Muscle layer of duodenum (tissue), 2 donors: ENCODE measurements around the gene CYP2R1.

Source experiments
- H3K27ac ChIP-seq: one replicate; pipeline ENCODE4 v1.7.0; 2013; ENCODE audit warnings: mild to moderate bottlenecking, low read length
- H3K27me3 ChIP-seq: one replicate; pipeline ENCODE4 v1.7.0; 2013; ENCODE audit warnings: low read depth, mild to moderate bottlenecking, control low read depth, low read length
- H3K36me3 ChIP-seq, 2 donors: one replicate each; pipeline ENCODE4 v1.7.0; 2013; ENCODE audit warnings: low read length in 2 of 2, control low read depth in 1 of 2, mild to moderate bottlenecking in 1 of 2; ENCODE audit not compliant: insufficient read depth in 2 of 2, control insufficient read depth in 1 of 2
- H3K4me1 ChIP-seq, 2 donors: one replicate each; pipeline ENCODE4 v1.7.0; 2013; ENCODE audit warnings: low read length in 2 of 2, mild to moderate bottlenecking in 2 of 2, control low read depth in 1 of 2, moderate library complexity in 1 of 2; ENCODE audit not compliant: insufficient read depth in 2 of 2, control insufficient read depth in 1 of 2
- H3K4me3 ChIP-seq, 2 donors: one replicate each; pipeline ENCODE4 v1.7.0; 2013; ENCODE audit warnings: low read length in 2 of 2, low read depth in 1 of 2, mild to moderate bottlenecking in 1 of 2
- H3K9me3 ChIP-seq, 2 donors: one replicate each; pipeline ENCODE4 v1.7.0; 2013; ENCODE audit warnings: low read length in 2 of 2, control low read depth in 1 of 2, mild to moderate bottlenecking in 1 of 2; ENCODE audit not compliant: control insufficient read depth in 1 of 2
- donor health status: healthy.

The CYP2R1 gene, protein sequence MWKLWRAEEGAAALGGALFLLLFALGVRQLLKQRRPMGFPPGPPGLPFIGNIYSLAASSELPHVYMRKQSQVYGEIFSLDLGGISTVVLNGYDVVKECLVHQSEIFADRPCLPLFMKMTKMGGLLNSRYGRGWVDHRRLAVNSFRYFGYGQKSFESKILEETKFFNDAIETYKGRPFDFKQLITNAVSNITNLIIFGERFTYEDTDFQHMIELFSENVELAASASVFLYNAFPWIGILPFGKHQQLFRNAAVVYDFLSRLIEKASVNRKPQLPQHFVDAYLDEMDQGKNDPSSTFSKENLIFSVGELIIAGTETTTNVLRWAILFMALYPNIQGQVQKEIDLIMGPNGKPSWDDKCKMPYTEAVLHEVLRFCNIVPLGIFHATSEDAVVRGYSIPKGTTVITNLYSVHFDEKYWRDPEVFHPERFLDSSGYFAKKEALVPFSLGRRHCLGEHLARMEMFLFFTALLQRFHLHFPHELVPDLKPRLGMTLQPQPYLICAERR

DNA sequence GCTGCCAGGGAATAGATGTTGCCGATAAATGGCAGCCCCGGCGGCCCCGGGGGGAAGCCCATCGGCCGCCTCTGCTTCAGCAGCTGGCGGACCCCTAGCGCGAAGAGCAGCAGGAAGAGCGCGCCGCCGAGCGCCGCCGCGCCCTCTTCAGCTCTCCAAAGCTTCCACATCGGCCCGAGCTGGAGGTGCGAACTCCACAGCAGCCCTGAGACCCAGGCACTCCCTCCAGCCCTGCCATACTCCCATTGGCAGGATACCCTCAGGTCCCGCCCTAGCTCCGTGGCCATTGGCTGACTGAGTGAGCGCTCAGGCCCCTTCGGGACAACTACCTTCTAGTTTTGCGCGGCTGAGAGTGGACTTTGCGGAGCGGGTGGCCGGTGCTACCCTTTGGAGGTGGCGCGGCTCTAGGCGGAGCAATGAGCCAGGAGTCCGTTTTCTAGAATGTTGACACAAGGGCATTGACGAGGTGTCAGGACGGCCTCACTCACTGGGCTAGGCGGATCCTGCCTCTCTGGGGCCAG lies at the start of gene CYP2R1:
TSS of gene CYP2R1 (minus strand) at position 196 of the 521 bp plus-strand sequence. CDS start at position 170, 26 bp downstream.
- Histone ChIP-seq H3K27me3 (no peaks in the 10 kb centered on the region), H3K9me3 (no peaks in the 10 kb centered on the region), H3K4me1 (peaks cover 3 to 14% of the 10 kb centered on the region in 2 donors), H3K27ac (peak within 1 kb of the TSS; percentile 34), H3K4me3 (peak within 1 kb of the TSS; percentile 71 to 91), H3K36me3 (no peaks in the 10 kb centered on the region)

DNA sequence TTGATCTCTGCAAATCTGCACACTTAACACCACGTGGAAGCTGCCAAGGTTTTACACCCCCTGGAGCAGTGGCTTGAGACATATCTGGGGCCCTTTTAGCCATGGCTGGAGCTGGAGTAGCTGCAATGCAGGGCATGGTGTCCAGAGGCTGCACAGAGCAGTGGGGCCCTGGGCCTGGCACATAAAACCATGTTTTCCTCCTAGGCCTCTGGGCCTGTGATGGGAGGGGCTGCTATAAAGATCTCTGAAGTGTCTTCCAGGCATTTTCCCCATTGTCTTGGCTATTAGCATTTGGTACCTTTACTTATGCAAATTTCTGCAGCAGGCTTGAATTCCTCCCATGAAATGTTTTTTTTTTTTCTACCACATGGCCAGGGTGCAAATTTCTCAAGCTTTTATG lies 46.9 kb upstream of the CYP2R1 start:
- Histone ChIP-seq H3K27ac (no peak overlapping the region), H3K4me3 (no peak overlapping the region), H3K36me3 (no peaks in the 10 kb centered on the region), H3K4me1 (no peaks in the 10 kb centered on the region), H3K9me3 (no peaks in the 10 kb centered on the region), H3K27me3 (no peaks in the 10 kb centered on the region)

DNA sequence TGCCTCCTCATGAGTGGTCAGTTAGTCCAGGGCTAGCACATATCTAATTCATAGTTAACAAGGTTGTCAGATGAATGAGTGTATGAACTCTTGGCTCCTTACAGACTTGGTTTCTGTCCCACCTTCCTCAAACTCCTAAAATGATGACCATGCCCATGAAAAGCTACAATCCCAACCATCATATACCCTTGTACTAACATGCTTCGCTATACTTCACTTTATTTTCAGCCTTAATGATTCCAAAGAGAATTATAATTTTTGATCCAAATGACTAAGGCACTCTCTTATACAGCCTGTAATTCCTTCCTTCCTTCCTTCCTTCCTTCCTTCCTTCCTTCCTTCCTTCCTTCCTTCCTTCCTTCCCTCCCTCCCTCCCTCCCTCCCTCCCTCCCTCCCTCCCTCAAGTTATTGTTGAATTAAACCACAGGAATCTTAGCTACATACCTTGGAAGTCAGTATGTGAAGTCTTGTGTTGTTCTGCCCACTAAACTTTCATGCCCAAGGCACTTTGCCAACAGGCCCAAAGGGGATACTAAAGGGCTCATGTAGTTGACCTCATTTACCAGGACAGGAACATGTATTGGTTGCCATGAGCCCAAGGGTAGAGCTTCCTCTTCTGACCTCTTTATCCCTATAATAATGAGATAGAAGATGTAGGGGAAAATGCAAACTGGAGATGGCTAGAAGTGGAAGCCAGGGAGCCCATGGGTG lies 42.8 kb upstream of the CYP2R1 start:
- H3K9me3 ChIP-seq, result no peaks in the 10 kb centered on the region
- H3K27ac ChIP-seq, result no peak overlapping the region
- no peaks in the 10 kb centered on the region for H3K4me1 ChIP-seq
- H3K36me3 ChIP-seq, result no peaks in the 10 kb centered on the region
- no peaks in the 10 kb centered on the region for H3K27me3 ChIP-seq
- H3K4me3 ChIP-seq, result no peak overlapping the region

DNA sequence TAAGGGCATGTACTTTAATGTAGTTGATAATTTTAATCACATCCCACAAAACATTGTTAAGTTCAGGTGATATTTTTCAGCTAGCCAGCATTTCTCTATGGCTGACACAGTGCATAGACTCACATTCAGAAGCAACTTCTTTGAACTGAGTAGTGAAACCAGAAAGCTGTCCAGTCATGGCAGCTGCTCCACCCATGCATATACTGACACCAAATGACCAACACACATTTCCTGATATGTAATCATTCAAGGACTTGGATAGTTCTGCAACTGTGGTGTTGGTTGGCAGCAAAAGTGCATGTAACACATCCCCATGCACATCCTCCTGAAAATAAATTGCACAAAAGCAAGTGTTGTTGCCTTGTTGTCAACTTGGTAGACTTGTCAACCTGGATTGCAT lies 40.4 kb upstream of the CYP2R1 start:
- H3K27ac ChIP-seq, result no peak overlapping the region
- H3K4me1 ChIP-seq, result no peaks in the 10 kb centered on the region
- no peaks in the 10 kb centered on the region for H3K9me3 ChIP-seq
- no peaks in the 10 kb centered on the region for H3K36me3 ChIP-seq
- no peaks in the 10 kb centered on the region for H3K27me3 ChIP-seq
- no peak overlapping the region for H3K4me3 ChIP-seq

DNA sequence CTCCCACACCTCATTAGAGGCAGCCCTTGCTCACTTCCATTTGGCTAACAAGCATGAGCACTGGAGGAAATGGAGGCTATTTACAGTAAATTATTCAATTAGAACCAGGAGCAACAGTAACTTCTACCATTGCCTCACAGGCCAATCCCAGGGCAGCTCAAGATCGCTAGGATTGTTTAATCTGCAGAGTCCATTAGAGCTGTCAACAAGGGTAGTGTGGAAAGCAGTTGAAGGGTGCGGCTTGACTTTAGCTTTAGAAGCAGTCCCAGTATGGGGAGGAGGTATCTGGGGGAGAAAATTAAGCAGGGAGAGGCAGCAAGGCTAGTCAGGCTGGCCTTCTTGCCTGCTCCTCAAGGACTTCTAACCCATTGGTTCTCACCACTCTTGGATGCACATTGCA lies 38.3 kb upstream of the CYP2R1 start:
- H3K4me1 ChIP-seq, result no peaks in the 10 kb centered on the region
- H3K9me3 ChIP-seq, result no peaks in the 10 kb centered on the region
- H3K36me3 ChIP-seq, result no peaks in the 10 kb centered on the region
- H3K27me3 ChIP-seq, result no peaks in the 10 kb centered on the region
- no peak overlapping the region for H3K4me3 ChIP-seq
- no peak overlapping the region for H3K27ac ChIP-seq

DNA sequence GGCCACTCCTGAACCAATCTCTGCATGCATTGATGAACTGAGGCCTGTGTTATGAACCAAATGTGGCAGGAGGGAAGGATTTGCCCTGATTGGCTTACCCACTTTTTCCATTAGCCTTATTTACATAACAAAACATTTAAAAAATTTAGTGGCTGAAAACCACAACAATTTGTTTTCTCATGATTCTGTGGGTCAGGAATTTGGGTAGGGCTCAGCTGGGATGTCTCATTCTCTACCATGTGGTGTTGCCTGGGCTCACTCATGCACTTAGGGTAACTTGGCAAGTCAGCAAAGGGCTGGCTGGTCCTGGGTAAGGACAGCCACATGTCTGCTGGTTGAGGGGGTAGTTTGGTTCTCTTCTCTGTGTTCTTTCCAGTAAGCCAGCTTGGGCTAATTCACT lies 35.1 kb upstream of the CYP2R1 start:
- Histone ChIP-seq H3K9me3 (no peaks in the 10 kb centered on the region), H3K27me3 (no peaks in the 10 kb centered on the region), H3K27ac (no peak overlapping the region), H3K36me3 (no peaks in the 10 kb centered on the region), H3K4me3 (no peak overlapping the region), H3K4me1 (no peaks in the 10 kb centered on the region)

DNA sequence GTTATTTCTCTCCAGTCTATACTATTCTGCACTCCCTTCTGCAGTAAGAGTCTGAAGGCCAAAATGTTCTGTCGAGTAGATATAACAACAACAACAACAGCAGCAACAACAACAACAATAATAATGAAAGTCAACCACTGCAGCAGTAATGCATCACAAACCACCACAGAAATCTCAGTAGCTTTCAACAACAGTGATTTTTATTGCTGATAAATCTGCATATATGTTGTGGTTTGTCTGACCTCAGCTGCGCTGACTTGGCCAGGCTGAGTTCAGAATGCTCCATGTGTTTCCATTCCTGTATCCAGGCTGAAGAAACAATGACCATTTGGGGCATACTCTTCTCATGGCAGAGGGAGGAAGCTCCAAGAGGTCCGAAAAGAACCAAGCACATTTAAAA lies 32.3 kb upstream of the CYP2R1 start:
- Histone ChIP-seq H3K9me3 (no peaks in the 10 kb centered on the region), H3K4me1 (no peaks in the 10 kb centered on the region), H3K4me3 (no peak overlapping the region), H3K27me3 (no peaks in the 10 kb centered on the region), H3K27ac (no peak overlapping the region), H3K36me3 (no peaks in the 10 kb centered on the region)

DNA sequence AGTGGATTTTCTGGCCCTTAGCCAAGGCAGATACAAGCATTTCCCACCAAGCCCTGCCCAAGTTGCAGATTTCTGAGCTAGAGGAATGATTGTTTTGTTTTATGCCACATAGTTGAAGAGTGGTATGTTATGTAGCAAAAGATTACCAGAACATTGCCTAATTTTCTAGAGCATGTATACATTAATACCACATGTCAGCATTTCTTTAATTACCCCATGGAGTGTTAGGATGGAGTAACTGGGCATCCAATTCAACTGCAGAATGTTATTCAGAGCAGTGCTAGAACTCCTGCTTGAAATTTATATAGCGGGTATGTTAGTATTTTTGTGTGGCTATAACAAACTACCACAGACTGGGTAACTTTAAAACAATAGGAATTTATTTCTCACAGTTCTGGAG lies 24.4 kb upstream of the CYP2R1 start:
- Histone ChIP-seq H3K9me3 (no peaks in the 10 kb centered on the region), H3K27ac (no peak overlapping the region), H3K27me3 (no peaks in the 10 kb centered on the region), H3K4me1 (no peaks in the 10 kb centered on the region), H3K36me3 (no peaks in the 10 kb centered on the region), H3K4me3 (no peak overlapping the region)

DNA sequence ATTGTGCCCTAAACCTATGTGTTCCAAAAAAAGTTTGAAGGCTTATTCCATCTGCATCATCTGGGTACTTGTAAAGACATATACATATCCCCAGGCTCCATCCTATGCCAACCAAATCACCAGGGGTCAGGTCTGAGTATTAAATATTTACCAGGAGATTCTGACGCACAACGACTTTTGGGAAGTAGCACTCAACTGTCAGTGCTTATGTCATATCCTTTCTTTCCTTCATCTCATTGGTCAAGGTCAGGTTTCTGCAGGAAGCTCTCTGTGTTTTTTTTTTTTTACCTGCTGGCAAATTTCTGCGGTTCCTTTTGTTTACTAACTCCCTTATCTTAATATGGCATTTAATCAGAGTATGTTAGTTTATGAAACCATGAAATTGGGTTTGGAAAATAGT lies 22.5 kb upstream of the CYP2R1 start:
- Histone ChIP-seq H3K9me3 (no peaks in the 10 kb centered on the region), H3K4me3 (no peak overlapping the region), H3K4me1 (no peaks in the 10 kb centered on the region), H3K27me3 (no peaks in the 10 kb centered on the region), H3K36me3 (no peaks in the 10 kb centered on the region), H3K27ac (no peak overlapping the region)

DNA sequence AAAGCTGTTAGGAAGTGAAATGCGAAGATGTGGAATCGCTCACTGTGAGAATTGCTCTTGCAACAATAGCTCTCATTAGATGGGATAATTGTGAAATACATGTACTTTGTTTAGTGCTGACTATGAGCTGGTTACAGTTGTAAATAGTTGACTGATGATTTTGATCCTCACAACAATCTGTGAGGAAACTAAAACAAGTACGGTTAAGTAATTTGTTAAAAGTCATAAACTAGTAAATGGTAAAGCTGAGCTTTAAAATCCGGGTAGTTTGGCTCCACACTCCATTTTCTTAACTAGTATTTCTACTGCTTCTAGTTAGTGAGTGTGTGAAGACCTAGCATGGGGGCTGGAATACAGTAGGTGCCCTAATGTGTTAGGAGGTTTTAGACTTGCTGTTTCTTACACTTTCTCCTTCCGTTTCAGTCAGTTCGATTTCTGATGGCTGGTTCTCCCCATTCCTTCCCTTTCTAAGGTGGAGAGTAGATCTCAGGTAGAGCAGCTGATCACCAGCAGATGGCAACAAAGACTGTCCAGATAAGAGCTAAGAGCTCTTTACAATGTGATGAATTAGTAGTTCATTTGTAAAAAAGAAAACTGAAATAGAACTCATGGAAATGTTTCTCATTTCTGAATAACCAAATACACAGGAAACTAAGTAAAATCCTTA lies 16.3 kb upstream of the CYP2R1 start:
- Histone ChIP-seq H3K9me3 (no peaks in the 10 kb centered on the region), H3K36me3 (no peaks in the 10 kb centered on the region), H3K4me1 (peaks cover 3 to 24% of the 10 kb centered on the region in 2 donors), H3K27me3 (no peaks in the 10 kb centered on the region), H3K4me3 (no peak overlapping the region), H3K27ac (no peak overlapping the region)
